GM18867 (cell line): Measurements from ENCODE around the gene CEP85.
"Not testable (repeated sequence)": the region's sequence is repeated elsewhere in the genome, so short reads cannot be mapped to it uniquely, and the experiment has no call there.

Experiments used
- ATAC-seq: cut with Tn5 transposase; IDR thresholded peaks from one replicate; pipeline ENCODE4 v1.9.1; 2021; ENCODE audit warnings: mild to moderate bottlenecking, moderate library complexity; ENCODE audit not compliant: unreplicated experiment

The CEP85 gene

GRCh38 chr1:26307363-26307781 lies 73.4 kb downstream of the CEP85 start:
- ATAC-seq: no peak

GRCh38 chr1:26307966-26308899 lies 74.2 kb downstream of the CEP85 start:
- not testable (repeated sequence) for ATAC-seq

GRCh38 chr1:26314501-26314900 lies 80.5 kb downstream of the CEP85 start:
- no peak for ATAC-seq

- no peak for ATAC-seq
These were observed 82.2 kb downstream of the CEP85 start for GRCh38 chr1:26315874-26316850.

- no peak for ATAC-seq
These were observed 83.1 kb downstream of the CEP85 start for GRCh38 chr1:26317146-26317545.

DNA sequence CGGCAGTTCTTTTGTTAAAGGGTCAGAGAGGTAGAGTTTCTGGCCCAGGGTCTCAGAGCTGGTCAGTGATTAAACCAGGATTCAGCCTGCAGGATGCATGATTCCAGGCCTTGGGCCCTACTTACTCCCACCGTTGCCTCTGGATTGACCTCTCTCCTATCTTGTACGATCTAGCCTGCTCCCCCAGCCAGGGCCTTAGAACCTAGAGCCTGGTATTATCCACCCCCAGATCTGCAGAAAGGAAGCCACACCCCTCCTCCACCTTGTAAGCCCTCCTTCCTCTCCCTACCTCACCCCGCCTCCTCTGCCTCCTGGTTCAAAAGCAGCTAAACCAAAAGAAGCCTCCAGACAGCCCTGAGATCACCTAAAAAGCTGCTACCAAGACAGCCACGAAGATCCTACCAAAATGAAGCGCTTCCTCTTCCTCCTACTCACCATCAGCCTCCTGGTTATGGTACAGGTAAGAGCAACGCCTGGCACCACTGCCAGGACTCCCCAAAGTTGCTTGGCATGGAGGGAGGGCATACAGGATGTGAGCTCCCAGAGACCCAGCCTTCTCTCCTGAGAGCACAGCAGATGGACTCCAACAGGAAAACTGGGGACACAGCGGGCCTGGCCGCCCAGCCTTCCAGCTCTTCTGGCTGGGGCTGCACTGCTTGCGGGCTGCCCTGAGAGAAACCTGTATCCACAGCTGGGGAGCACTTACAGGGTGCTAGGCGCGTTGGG lies 83.8 kb downstream of the CEP85 start, which contains the start of gene CD52:
CD52 (plus strand) TSS at position 347 of the 726 bp plus-strand sequence; CDS start at position 407, 60 bp downstream.
- no peak for ATAC-seq

GRCh38 chr1:26318338-26319064 lies 84.5 kb downstream of the CEP85 start:
- ATAC-seq: no peak

DNA sequence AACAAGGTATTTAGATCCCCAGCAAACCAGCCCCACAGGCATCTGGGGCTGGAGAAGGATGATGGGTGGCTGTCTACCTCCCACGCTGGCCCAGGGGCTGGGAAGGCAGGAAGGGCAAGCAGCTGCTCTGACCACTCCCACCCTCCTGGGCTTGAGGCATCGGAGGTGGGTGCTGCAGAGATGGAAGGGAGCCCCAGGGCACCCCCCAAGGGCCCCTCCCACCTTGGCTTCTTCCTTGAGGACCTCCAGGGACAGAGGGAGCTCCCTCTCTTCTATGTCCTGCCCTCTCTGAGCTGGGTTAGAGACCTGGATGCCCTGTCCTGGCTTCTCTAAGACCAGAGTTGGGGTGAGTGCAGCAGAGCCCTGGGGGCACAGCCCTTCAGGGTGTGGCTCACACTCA lies 86.9 kb downstream of the CEP85 start:
- ATAC-seq: no peak

DNA sequence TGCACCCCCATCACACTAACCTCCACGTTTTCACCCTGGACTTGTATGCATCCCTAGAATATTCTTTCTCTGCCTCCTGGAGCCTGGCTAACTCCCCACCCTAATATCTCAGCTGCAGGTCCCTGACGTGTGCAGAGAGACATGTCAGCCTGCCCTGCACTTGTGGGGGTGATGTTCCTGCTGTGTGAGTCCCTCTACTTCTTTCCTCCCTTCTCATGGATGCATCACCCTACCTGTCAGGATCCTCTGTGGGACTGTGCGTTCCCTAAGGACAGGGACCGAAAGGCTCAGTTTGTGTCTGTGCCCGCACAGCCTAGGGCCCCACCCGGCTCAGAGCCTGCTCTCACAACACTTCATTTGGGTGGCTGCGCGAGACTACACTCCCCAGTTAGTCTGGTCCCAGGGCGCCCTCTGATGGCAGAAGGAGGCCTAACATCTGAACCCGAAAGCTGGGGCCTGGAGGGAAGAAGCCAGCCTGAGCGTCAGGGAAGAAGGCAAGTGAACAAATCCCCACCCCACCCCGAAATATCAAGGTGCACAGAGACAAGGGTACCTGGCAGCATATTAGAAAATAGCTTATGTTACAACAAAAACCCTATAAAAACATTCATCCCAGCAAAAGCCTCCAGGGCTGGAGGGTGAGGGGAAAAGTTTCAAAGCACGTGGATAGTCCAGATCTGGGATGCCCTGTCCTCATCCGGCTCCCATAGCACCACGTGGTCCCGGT lies 87.5 kb downstream of the CEP85 start:
- peak; percentile 42 for ATAC-seq

DNA sequence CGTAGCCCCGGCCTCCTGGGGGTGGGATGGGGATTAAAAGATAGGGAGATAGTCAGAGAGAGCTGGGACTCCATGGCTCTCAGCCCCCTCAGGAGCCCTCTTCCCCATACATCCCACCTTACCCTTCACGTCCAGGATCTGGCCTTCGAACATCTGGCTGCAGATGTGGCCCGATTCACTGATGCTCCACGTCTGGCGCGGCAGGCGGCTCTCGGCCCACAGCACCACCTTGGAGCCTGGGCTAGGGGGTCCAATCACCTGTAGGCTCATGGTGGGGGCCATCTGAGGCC lies 88.0 kb downstream of the CEP85 start:
- ATAC-seq: no peak

DNA sequence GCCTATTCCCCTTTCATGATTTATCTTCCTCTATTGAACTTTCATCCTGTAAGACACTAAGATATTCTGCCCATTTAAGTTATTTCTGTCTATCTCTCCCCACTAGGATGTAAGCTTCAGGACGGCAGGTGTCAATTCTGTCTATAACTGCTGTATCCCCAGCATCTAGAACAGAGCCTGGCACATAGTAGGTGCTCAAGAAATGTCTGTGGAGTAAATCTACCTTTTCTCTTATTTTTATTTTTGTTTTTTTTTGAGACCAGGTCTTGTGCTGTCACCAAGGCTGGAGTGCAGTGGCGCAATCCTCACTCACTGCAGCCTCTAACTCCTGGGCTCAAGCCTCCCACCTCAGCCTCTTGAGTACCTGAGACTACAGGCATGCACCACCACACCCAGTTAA lies 89.4 kb downstream of the CEP85 start:
- ATAC-seq: no peak

GRCh38 chr1:26324550-26324949 lies 90.5 kb downstream of the CEP85 start:
- no peak for ATAC-seq

DNA sequence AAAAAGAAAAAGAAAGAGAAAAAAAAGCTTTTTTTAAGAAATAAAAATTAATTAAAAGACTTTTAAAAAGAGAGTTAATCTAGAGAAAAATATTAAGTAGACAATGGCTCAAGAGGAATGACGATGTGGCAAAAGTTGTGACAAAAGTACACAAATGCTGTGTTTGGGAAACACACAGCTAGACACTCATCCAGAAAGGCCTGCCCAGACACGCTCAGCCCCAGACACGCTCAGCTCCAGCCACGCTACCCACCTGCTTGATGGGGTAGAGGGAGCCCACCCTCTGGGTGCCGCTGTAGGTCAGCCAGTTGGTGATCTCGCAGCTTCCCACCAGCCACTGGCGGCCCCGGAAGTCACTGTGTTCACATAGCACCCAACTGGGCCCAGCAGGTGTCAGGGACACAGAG lies 94.0 kb downstream of the CEP85 start:
- no peak for ATAC-seq
